Endodermal cell (in vitro differentiated cells): ENCODE data around the gene SLC4A7. TPM values are rescaled to one million over a fixed set of nuclear protein-coding genes. Genes with fewer than 3 reads are reported as not detected.

Source experiments
- DNase-seq: peaks from one replicate; pipeline ENCODE4 v3.0.0-alpha.2; 2017
- H3K27ac ChIP-seq: 2 replicates; pipeline ENCODE4 v1.5.1; 2013; ENCODE audit warnings: mild to moderate bottlenecking, low read depth, low read length, moderate library complexity
- H3K27me3 ChIP-seq: 2 replicates; pipeline ENCODE4 v1.6.1; 2013; ENCODE audit warnings: mild to moderate bottlenecking, low read length, moderate library complexity; ENCODE audit not compliant: insufficient read depth, control insufficient read depth, poor library complexity, severe bottlenecking
- H3K36me3 ChIP-seq: 2 replicates; pipeline ENCODE4 v1.7.0; 2013; ENCODE audit warnings: mild to moderate bottlenecking, low read length, moderate library complexity; ENCODE audit not compliant: control insufficient read depth, insufficient read depth
- H3K4me1 ChIP-seq: one replicate; pipeline ENCODE4 v1.7.0; 2013; ENCODE audit warnings: low read length; ENCODE audit not compliant: control insufficient read depth, insufficient read depth
- H3K4me3 ChIP-seq: 2 replicates; pipeline ENCODE4 v1.5.1; 2013; ENCODE audit warnings: mild to moderate bottlenecking, low read length, moderate library complexity
- H3K9ac ChIP-seq: 2 replicates; pipeline ENCODE4 v1.6.1; 2013; ENCODE audit warnings: mild to moderate bottlenecking, low read length, moderate library complexity; ENCODE audit not compliant: poor library complexity, severe bottlenecking; ENCODE audit errors: extremely low read depth
- H3K9me3 ChIP-seq: 2 replicates; pipeline ENCODE4 v1.6.1; 2013; ENCODE audit warnings: mild to moderate bottlenecking, low read length, moderate library complexity; ENCODE audit not compliant: control insufficient read depth
- H3K27ac Mint-ChIP-seq: 2 replicates; pipeline ENCODE4 v1.8.0; 2020; ENCODE audit warnings: mixed read lengths
- H3K27me3 Mint-ChIP-seq: 2 replicates; pipeline ENCODE4 v1.8.0; 2021; ENCODE audit warnings: mild to moderate bottlenecking, mixed read lengths; ENCODE audit not compliant: insufficient read depth
- H3K36me3 Mint-ChIP-seq: 2 replicates; pipeline ENCODE4 v1.8.0; 2020; ENCODE audit warnings: low read depth, mixed read lengths
- H3K4me1 Mint-ChIP-seq: 2 replicates; pipeline ENCODE4 v1.8.0; 2020; ENCODE audit warnings: mixed read lengths
- H3K4me3 Mint-ChIP-seq: 2 replicates; pipeline ENCODE4 v1.8.0; 2020; ENCODE audit warnings: mild to moderate bottlenecking, moderate library complexity, mixed read lengths
- H3K9me3 Mint-ChIP-seq: 2 replicates; pipeline ENCODE4 v1.8.0; 2020; ENCODE audit warnings: mild to moderate bottlenecking, mixed read lengths
- CTCF ChIP-seq: fragments of 200-600 bp; sonication (generic); conservative IDR thresholded peaks from 2 replicates; pipeline ENCODE4 v1.5.0; 2021; ENCODE audit warnings: antibody characterized with exemption, mild to moderate bottlenecking
- WGBS, 2 experiments: methylation state at CpG; one replicate each; pipeline versions ENCODE4 v1.1.5 to v1.1.7; 2013; ENCODE audit warnings: missing lambda C conversion rate in 2 of 2, mixed read lengths in 1 of 2; ENCODE audit not compliant: insufficient coverage in 1 of 2, insufficient read length in 1 of 2; 5-methylcytosine and 5-hydroxymethylcytosine counted together
- total RNA-seq, 2 donors: library from RNA; stranded (reverse); fragmentation: NEBNext Ultra II Directional in 1 of 2; extraction: Animal tissue kit (Norgen Biotek cat#: 25700) in 1 of 2; gene quantifications; 2 replicates in 1 of 2; 3 replicates in 1 of 2; pipeline ENCODE4 v1.2.1, GENCODE V29; 2021

Gene SLC4A7
- total RNA-seq, 2 donors from 2014 or later: 58.4 to 83.8 TPM

- Mint-ChIP-seq H3K36me3 (peaks cover 44% of the 10 kb centered on the region), H3K9me3 (no peaks in the 10 kb centered on the region), H3K27ac (no peak overlapping the region), H3K4me1 (no peaks in the 10 kb centered on the region), H3K27me3 (no peaks in the 10 kb centered on the region), H3K4me3 (no peak overlapping the region)
- WGBS, 2 experiments: 95 to 98% methylated on average over 2 of the region's 2 CpGs
- no peak for DNase-seq
- H3K9ac ChIP-seq: no peak overlapping the region
- no peaks in the 10 kb centered on the region for H3K9me3 ChIP-seq
- H3K27me3 ChIP-seq: no peaks in the 10 kb centered on the region
- no peak for TF ChIP-seq CTCF
- H3K4me3 ChIP-seq: no peak overlapping the region
- H3K36me3 ChIP-seq: peaks cover 64% of the 10 kb centered on the region
- no peaks in the 10 kb centered on the region for H3K4me1 ChIP-seq
- no peak overlapping the region for H3K27ac ChIP-seq
Measured at GRCh38 chr3:27429909-27430308, 54.3 kb downstream of the SLC4A7 start.

- no peak overlapping the region for H3K27ac Mint-ChIP-seq
Measured at GRCh38 chr3:27428446-27428845, 55.7 kb downstream of the SLC4A7 start.

GRCh38 chr3:27426926-27427325 is 57.3 kb downstream of the SLC4A7 start:
- H3K4me1 Mint-ChIP-seq: no peaks in the 10 kb centered on the region
- no peaks in the 10 kb centered on the region for H3K27me3 ChIP-seq
- no peaks in the 10 kb centered on the region for H3K9me3 Mint-ChIP-seq
- H3K27ac ChIP-seq: no peak overlapping the region
- 92% methylated on average over 1 of the region's 1 CpG; no CpG with 5 or more reads in 1 of the 2 experiments for WGBS, 2 experiments
- no peak for DNase-seq
- no peaks in the 10 kb centered on the region for H3K4me1 ChIP-seq
- peaks cover 37% of the 10 kb centered on the region for H3K36me3 Mint-ChIP-seq
- no peak overlapping the region for H3K4me3 Mint-ChIP-seq
- H3K9me3 ChIP-seq: no peaks in the 10 kb centered on the region
- H3K9ac ChIP-seq: no peak overlapping the region
- no peak for TF ChIP-seq CTCF
- peaks cover 60% of the 10 kb centered on the region for H3K36me3 ChIP-seq
- H3K27ac Mint-ChIP-seq: no peak overlapping the region
- no peaks in the 10 kb centered on the region for H3K27me3 Mint-ChIP-seq
- no peak overlapping the region for H3K4me3 ChIP-seq

More at GRCh38 chr3:27428446-27428845, 55.7 kb downstream of the SLC4A7 start:
- Histone ChIP-seq H3K9me3 (no peaks in the 10 kb centered on the region), H3K27ac (no peak overlapping the region), H3K4me1 (no peaks in the 10 kb centered on the region), H3K9ac (no peak overlapping the region), H3K27me3 (no peaks in the 10 kb centered on the region), H3K4me3 (no peak overlapping the region), H3K36me3 (peaks cover 65% of the 10 kb centered on the region)
- no peaks in the 10 kb centered on the region for H3K27me3 Mint-ChIP-seq
- no peak for TF ChIP-seq CTCF
- H3K4me3 Mint-ChIP-seq: no peak overlapping the region
- peaks cover 43% of the 10 kb centered on the region for H3K36me3 Mint-ChIP-seq
- H3K4me1 Mint-ChIP-seq: no peaks in the 10 kb centered on the region
- no peak for DNase-seq
- no peaks in the 10 kb centered on the region for H3K9me3 Mint-ChIP-seq
